Liver (tissue), 9 donors: Measurements from ENCODE around the gene CASR. TPM values are rescaled to one million over a fixed set of nuclear protein-coding genes. Genes with fewer than 3 reads are reported as not detected.

Experiments
- DNase-seq: peaks from one replicate; pipeline ENCODE4 v3.0.0-alpha.2; 2017; ENCODE audit warnings: low spot score
- H3K27ac ChIP-seq, 2 donors: one replicate each; pipeline ENCODE4 v1.7.0; 2013; ENCODE audit warnings: inconsistent platforms in 2 of 2, low read length in 2 of 2, control low read depth in 1 of 2, low read depth in 1 of 2, mild to moderate bottlenecking in 1 of 2
- H3K27me3 ChIP-seq, 4 donors: one replicate each; pipeline versions ENCODE4 v1.6.1 to v1.7.0; 2013; ENCODE audit warnings: low read length in 3 of 4, inconsistent platforms in 1 of 4, mild to moderate bottlenecking in 1 of 4, moderate library complexity in 1 of 4; ENCODE audit not compliant: control insufficient read depth in 4 of 4, insufficient read depth in 4 of 4
- H3K36me3 ChIP-seq, 4 donors: one replicate each; pipeline versions ENCODE4 v1.6.1 to v1.7.0; 2013; ENCODE audit warnings: low read length in 3 of 4, mild to moderate bottlenecking in 3 of 4, low read depth in 1 of 4, moderate library complexity in 1 of 4; ENCODE audit not compliant: control insufficient read depth in 4 of 4, insufficient read depth in 3 of 4
- H3K4me1 ChIP-seq, 4 donors: one replicate each; pipeline versions ENCODE4 v1.6.1 to v1.7.0; 2013; ENCODE audit warnings: low read length in 3 of 4, mild to moderate bottlenecking in 3 of 4, moderate library complexity in 1 of 4; ENCODE audit not compliant: control insufficient read depth in 4 of 4, insufficient read depth in 4 of 4
- H3K4me3 ChIP-seq, 3 donors: one replicate each; pipeline versions ENCODE4 v1.6.1 to v1.7.0; 2013; ENCODE audit warnings: low read length in 3 of 3, control low read depth in 1 of 3, low read depth in 1 of 3, mild to moderate bottlenecking in 1 of 3
- H3K9ac ChIP-seq, 2 donors: one replicate each; pipeline ENCODE4 v1.7.0; 2013; ENCODE audit warnings: low read length in 2 of 2, mild to moderate bottlenecking in 2 of 2, moderate library complexity in 2 of 2, control low read depth in 1 of 2, low read depth in 1 of 2
- H3K9me3 ChIP-seq, 4 donors: one replicate each; pipeline versions ENCODE4 v1.6.1 to v1.7.0; 2013; ENCODE audit warnings: low read length in 3 of 4; ENCODE audit not compliant: control insufficient read depth in 4 of 4
- FOXA1 ChIP-seq: IDR thresholded peaks from 2 replicates; pipeline ENCODE4 v1.6.1; 2016; ENCODE audit warnings: antibody characterized with exemption
- FOXA2 ChIP-seq: IDR thresholded peaks from 2 replicates; pipeline ENCODE4 v1.6.1; 2016; ENCODE audit warnings: antibody characterized with exemption
- GABPA ChIP-seq, 2 donors: IDR thresholded peaks in 1 of 2; conservative IDR thresholded peaks in 1 of 2; 2 replicates each; pipeline ENCODE4 v1.6.1; 2016; ENCODE audit warnings: antibody characterized with exemption in 2 of 2, mild to moderate bottlenecking in 1 of 2, moderate library complexity in 1 of 2
- JUND ChIP-seq, 2 donors: IDR thresholded peaks; 2 replicates each; pipeline ENCODE4 v1.6.1; 2016; ENCODE audit warnings: antibody characterized with exemption in 2 of 2
- MAX ChIP-seq: IDR thresholded peaks from 2 replicates; pipeline ENCODE4 v1.6.1; 2016; ENCODE audit warnings: antibody characterized with exemption
- NR2F2 ChIP-seq: IDR thresholded peaks from 2 replicates; pipeline ENCODE4 v1.6.1; 2016; ENCODE audit warnings: antibody characterized with exemption
- REST ChIP-seq: IDR thresholded peaks from 2 replicates; pipeline ENCODE4 v1.6.1; 2016; ENCODE audit warnings: antibody characterized with exemption, mild to moderate bottlenecking
- TAF1 ChIP-seq: conservative IDR thresholded peaks from 2 replicates; pipeline ENCODE4 v1.6.1; 2016; ENCODE audit warnings: antibody characterized with exemption, mild to moderate bottlenecking
- YY1 ChIP-seq: IDR thresholded peaks from 2 replicates; pipeline ENCODE4 v1.6.1; 2016; ENCODE audit warnings: antibody characterized with exemption, mild to moderate bottlenecking
- WGBS: extraction: QIAGEN DNeasy Blood & Tissue Kit; methylation state at CpG from one replicate; pipeline ENCODE4 v1.1.7; 2013; 5-methylcytosine and 5-hydroxymethylcytosine counted together
- polyA plus RNA-seq, 2 donors: library from polyadenylated mRNA; stranded (reverse) in 1 of 2; unstranded in 1 of 2; fragments of 200-250 nt in 1 of 2; fragments of >200 nt in 1 of 2; fragmentation: Nextera tagmentation in 1 of 2; extraction: Ambion mirVana in 1 of 2; gene quantifications; one replicate each; pipeline versions ENCODE4 v1.2.1 to v1.2.3, GENCODE V29; 2013 to 2015
- total RNA-seq, 2 donors: library from RNA; depleted of rRNA; stranded (reverse); fragments of >200 nt; gene quantifications; one replicate each; pipeline ENCODE4 v1.2.3, GENCODE V29; 2014
- TF ChIP-seq, protein P1 (sequence below): IDR thresholded peaks from 2 replicates; pipeline ENCODE4 v1.6.1; 2016; ENCODE audit warnings: antibody characterized with exemption
- TF ChIP-seq, protein P2 (sequence below): IDR thresholded peaks from 2 replicates; pipeline ENCODE4 v1.6.1; 2016; ENCODE audit warnings: antibody characterized with exemption
- TF ChIP-seq, protein P3 (sequence below): fragments of 150-350 bp; IDR thresholded peaks from 2 replicates; pipeline ENCODE4 v1.5.1; 2017; ENCODE audit warnings: improper control_type of control experiment, low read depth, low read length; ENCODE audit not compliant: missing input control
- donor health status: healthy.
- donor health status: healthy.
- donor health status: healthy.
- donor health status: healthy.
- donor health status: healthy.

The CASR gene
- total and polyA plus RNA-seq, 4 donors, result 0.05 to 0.29 (median 0.14) TPM

DNA sequence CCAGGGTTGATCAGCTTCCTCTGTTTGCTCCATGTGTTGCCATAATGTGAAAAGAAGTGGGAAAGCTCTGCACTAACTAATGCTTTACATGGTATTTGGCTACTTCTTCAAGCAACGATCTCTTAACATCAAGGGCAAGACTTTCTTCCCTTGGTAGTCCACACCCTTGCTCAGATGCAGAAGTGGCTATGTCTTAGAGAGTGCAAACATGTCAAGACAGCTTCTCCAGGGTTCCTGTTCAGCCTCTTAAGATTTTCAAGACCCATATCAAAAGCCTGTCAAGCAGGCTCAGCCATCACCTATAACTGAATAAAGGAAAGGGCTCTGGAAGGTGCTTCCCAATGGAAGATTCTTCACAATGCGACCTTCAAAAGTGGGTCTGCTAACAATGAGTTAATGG lies 76.7 kb downstream of the CASR start (continued):
- TF ChIP-seq, protein P1, sequence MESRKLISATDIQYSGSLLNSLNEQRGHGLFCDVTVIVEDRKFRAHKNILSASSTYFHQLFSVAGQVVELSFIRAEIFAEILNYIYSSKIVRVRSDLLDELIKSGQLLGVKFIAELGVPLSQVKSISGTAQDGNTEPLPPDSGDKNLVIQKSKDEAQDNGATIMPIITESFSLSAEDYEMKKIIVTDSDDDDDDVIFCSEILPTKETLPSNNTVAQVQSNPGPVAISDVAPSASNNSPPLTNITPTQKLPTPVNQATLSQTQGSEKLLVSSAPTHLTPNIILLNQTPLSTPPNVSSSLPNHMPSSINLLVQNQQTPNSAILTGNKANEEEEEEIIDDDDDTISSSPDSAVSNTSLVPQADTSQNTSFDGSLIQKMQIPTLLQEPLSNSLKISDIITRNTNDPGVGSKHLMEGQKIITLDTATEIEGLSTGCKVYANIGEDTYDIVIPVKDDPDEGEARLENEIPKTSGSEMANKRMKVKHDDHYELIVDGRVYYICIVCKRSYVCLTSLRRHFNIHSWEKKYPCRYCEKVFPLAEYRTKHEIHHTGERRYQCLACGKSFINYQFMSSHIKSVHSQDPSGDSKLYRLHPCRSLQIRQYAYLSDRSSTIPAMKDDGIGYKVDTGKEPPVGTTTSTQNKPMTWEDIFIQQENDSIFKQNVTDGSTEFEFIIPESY, result no peak

DNA sequence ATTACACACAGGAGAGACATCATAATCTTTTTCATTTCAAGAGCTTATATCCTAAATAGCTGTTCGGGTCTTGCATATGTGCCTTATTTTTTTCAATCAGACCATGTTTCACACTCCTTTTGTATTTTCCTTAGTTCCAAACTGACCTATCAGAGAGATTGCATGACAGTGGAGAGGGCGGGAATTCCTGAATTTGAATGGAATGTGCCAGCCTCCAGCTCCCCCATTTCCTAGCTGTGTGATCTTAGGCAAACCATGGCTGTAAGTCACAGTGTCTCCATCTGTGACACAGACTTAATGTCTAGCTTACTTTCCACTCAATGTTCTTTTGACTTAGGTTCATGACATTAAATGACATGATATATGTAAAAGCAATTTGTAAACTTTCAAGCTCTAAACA lies 79.6 kb downstream of the CASR start:
- no peak for DNase-seq
- TF ChIP-seq, protein P1, result no peak
- TF ChIP-seq MAX (no peak), FOXA1 (no peak), GABPA (IDR thresholded peaks at IDR 0.05 in 1 of 2, conservative IDR thresholded peaks at IDR 0.05 in 1 of 2) (no peak), NR2F2 (no peak), TAF1 (no peak), YY1 (no peak), FOXA2 (no peak), REST (no peak), JUND (IDR thresholded peaks at IDR 0.05) (no peak)
- TF ChIP-seq, protein P2, sequence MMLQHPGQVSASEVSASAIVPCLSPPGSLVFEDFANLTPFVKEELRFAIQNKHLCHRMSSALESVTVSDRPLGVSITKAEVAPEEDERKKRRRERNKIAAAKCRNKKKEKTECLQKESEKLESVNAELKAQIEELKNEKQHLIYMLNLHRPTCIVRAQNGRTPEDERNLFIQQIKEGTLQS, result no peak
- TF ChIP-seq, protein P3, sequence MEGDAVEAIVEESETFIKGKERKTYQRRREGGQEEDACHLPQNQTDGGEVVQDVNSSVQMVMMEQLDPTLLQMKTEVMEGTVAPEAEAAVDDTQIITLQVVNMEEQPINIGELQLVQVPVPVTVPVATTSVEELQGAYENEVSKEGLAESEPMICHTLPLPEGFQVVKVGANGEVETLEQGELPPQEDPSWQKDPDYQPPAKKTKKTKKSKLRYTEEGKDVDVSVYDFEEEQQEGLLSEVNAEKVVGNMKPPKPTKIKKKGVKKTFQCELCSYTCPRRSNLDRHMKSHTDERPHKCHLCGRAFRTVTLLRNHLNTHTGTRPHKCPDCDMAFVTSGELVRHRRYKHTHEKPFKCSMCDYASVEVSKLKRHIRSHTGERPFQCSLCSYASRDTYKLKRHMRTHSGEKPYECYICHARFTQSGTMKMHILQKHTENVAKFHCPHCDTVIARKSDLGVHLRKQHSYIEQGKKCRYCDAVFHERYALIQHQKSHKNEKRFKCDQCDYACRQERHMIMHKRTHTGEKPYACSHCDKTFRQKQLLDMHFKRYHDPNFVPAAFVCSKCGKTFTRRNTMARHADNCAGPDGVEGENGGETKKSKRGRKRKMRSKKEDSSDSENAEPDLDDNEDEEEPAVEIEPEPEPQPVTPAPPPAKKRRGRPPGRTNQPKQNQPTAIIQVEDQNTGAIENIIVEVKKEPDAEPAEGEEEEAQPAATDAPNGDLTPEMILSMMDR, result no peak
- H3K27ac ChIP-seq, result no peak overlapping the region
- no peak overlapping the region for H3K9ac ChIP-seq
- H3K36me3 ChIP-seq, result no peaks in the 10 kb centered on the region
- no peak overlapping the region for H3K4me3 ChIP-seq
- H3K27me3 ChIP-seq, result peaks cover 0 to 3% (median 0%) of the 10 kb centered on the region in 4 donors
- WGBS, result 87% methylated on average over 2 of the region's 2 CpGs
- H3K9me3 ChIP-seq, result no peaks in the 10 kb centered on the region
- peaks cover 0 to 6% (median 0%) of the 10 kb centered on the region in 4 donors for H3K4me1 ChIP-seq
